Left renal cortex interstitium (tissue), 4 donors: ENCODE data around the gene MYO6. TPM values are rescaled to one million over a fixed set of nuclear protein-coding genes. Genes with fewer than 3 reads are reported as not detected.
"Not testable (repeated sequence)": the region's sequence is repeated elsewhere in the genome, so short reads cannot be mapped to it uniquely, and the experiment has no call there.

Experiments
- DNase-seq, 4 donors: peaks; one replicate each; pipeline ENCODE4 v3.0.0-alpha.2; 2013; ENCODE audit warnings: low read depth in 4 of 4, low spot score in 2 of 4, missing footprints in 1 of 4
- polyA plus RNA-seq, 4 donors: library from polyadenylated mRNA; unstranded; fragments of 120-200 nt; gene quantifications; one replicate each; pipeline ENCODE4 v1.2.1, GENCODE V29; 2013; ENCODE audit not compliant: insufficient read length in 4 of 4

The MYO6 gene
- 100 to 1,000 TPM in 3 of 4 donors, 10 to 100 TPM in 1; 85.4 to 116 (median 106) TPM for polyA plus RNA-seq

- DNase-seq: peak in 3 of 4 donors; percentile 58 to 63 (median 61)
Measured at GRCh38 chr6:75748743-75749538, at the start of gene MYO6. Gene MYO6, plus strand, starts transcription at chr6:75749239. Its CDS starts 68,309 bp downstream, at chr6:75817548.

DNA sequence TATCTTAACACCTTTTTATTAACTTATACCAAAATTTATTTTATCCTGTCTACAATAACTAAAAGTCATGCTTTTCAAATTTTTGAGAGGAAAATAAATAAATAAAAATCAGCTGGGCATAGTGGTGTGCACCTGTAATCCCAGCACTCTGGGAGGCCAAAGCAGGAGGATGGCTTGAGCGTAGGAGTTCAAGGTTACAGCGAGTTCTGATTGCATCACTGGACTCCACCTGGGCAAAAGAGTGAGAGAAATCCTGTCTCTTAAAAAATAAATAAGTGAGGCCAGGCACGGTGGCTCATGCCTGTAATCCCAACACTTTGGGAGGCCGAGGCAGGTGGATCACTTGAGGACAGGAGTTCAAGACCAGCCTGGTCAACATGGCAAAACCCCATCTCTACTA is 40.7 kb upstream of the MYO6 start:
- not testable (repeated sequence) for DNase-seq

DNA sequence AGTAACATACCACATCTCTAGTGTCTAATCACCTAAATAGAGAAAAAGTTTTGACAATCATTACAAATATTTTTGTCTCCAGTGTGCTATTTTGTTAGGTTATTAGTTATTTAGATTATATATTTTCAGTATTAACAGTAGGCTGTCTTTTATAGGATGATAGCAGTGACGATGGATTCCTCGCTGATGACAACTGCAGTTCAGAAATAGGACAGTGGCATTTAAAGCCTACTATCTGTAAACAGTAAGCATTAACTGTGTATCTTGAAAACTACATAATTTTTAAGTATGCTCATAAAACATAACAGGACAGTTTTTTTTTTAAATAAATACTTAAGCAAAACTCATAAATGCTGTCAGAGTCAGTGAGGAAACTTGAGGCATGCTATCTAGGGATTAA is 37.9 kb upstream of the MYO6 start:
- DNase-seq: no peak

DNA sequence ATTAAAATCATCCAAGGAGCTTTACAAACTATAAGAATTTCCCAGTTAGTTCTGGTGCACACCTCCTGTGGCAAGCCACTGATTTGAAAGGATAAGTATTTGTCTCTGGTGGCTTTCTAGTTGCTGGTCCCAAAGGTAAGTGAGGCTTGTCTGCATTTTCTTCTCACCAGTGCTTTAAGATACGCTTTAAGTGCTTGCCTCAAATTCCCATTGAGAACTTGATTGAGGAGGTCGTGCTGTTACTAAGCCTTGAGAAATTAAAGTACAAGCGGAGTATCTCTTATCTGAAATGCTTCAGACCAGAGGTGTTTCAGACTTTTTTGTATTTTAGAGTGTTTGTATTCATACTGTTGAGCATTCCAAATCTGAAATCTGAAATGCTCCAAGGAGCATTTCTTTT is 29.9 kb upstream of the MYO6 start:
- no peak for DNase-seq

DNA sequence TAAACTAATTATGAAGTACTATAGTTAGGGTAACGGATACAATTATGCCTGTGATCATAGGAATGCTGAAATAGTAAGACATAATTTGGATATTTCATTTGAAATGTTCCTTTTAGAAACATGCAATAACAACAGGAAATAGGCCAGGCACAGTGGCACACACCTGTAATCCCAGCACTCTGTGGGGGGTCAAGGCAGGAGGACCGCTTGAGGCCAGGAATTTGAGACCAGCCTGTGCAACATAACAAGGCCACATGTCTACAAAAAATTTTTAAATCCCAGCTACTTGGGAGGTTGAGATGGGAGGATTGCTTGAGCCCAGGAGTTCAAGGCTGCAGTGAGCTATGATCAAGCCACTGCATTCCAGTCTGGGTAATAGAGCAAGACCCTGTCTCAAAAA is 25.7 kb upstream of the MYO6 start:
- no peak for DNase-seq

DNA sequence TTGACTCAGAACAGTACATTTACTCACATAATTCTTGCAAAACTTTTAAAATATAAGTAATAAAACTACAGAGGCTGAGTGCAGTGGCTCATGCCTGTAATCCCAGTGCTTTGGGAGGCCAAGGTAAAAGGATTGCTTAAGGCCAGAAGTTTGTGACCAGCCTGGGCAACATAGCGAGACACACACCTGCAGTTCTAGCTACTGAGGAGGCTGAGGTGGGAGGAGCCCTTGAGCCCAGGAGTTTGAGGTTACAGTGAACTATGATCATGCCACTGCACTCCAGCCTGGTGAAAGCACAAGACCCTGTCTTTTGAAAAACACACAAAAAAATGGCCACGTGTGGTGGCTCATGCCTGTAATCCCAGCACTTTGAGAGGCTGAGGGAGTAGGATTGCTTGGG is 21.8 kb upstream of the MYO6 start:
- no peak for DNase-seq

- not testable (repeated sequence) for DNase-seq
Measured at GRCh38 chr6:75731029-75731428, 18.0 kb upstream of the MYO6 start.

DNA sequence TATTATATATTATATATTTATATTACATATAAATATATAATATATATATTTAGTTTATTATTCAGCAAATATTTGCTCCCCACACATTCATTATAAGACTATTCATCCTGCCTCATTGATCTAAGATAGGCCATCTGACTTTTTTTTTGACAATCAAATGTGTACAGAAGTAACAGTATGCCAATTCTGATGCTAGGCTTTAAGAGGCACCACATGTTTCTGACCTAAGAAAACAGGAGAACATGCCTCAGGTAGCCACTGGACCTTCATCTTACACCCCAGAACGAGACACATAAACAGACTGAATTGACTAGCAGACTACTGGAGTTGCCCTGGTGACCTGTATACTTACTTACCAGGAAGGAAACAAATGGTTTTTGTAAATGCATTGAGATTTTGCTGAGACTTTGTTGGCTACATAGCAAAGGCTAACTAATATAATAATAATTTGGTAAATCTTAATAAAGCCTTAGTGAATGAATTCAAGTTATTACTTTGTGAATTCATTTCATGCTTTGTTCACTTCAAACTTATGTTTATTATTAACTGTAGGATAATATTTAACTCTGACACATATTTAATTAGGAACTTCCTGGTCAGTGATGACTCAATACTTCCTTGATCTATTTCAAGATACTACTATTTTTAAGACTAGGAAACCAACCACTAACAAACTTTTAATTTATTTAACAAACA is 13.4 kb upstream of the MYO6 start:
- DNase-seq: no peak

DNA sequence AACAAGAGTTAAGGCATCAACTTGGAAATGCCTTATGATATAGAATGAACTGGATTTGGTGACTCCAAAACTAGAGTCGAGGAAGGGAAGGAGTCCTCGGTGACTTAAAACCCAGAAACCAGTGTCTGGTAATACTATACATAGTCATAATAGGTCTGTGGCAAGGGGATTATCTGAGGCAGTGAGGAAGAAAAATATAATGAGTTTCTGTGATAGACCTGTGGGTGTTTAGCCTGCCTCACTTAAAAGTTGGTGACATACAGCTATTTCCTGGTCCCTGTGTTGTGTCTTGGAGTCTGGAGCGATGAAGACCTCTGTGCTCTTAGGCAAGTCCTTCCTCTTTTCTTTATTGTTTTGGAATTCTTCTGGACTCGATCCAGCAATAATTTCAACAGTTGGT is 5.1 kb upstream of the MYO6 start:
- DNase-seq: no peak

DNA sequence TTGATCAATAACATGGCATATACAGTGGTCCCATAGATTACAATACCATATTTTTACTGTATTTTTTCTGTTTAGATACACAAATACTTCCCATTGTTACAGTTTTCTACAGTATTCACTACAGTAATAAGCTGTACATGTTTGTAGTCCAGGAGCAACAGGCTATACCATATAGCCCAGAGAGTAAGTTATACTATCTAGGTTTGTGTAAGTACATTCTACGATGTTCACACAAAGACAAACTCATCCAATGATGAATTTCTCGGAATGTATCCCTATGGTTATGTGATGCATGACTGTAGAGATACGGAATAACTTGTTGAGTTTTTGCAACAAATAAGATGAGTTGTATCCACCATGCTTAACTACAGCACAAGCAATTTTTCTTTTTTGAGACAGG is 3.6 kb upstream of the MYO6 start:
- no peak for DNase-seq

DNA sequence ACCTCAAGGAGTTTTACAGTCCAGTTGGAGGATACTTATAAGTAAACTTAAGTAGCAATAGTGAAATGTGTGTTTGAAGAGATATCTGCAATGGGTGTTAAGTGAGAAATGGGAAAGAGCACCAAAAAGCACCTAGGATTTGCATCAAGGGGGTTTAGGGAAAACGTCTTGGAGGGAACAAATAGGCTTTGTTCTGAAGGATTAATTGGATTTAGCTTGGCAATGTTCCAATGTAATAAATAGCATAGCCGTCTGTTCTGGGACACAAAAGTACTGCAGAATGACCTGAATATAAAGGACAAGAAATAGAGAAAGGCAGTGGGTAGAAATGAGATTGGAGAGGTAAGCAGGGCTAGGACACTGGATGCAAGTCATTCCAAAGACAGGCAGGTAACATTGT is 2.8 kb upstream of the MYO6 start:
- no peak for DNase-seq

GRCh38 chr6:75747152-75747992 is 1.7 kb upstream of the MYO6 start:
- no peak for DNase-seq

GRCh38 chr6:75748003-75748742 is 866 bp upstream of the MYO6 start:
- DNase-seq: no peak

GRCh38 chr6:75751443-75751842 is 2.4 kb downstream of the MYO6 start:
- DNase-seq: no peak

GRCh38 chr6:75752365-75752764 is 3.3 kb downstream of the MYO6 start:
- DNase-seq: no peak

DNA sequence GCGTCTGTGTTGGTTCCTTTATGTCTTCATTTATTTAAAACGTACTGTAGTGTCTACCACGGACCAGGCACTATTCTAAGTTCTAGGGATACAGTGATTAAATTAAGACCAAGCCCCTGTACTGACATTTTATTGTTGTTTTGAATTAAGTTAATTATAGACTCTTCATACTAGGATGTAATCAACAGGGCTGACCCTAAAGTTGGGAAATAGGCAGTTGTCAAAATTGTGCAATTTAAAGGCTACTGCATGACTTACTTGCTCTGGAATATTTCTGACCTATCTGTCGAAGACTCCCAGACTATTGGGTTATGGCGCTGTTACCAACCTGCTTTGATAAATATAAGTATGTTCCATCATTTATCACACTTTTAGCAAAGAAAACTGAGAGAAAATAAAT is 6.7 kb downstream of the MYO6 start:
- DNase-seq: no peak

GRCh38 chr6:75757295-75757694 is 8.3 kb downstream of the MYO6 start:
- no peak for DNase-seq

- no peak for DNase-seq
Measured at GRCh38 chr6:75758061-75758460, 9.0 kb downstream of the MYO6 start.

GRCh38 chr6:75759207-75759606 is 10.2 kb downstream of the MYO6 start:
- DNase-seq: no peak

- DNase-seq: no peak
Measured at GRCh38 chr6:75760320-75760719, 11.3 kb downstream of the MYO6 start.
